Lower leg skin (tissue), 4 donors: ENCODE data around the gene TCAIM. TPM values are rescaled to one million over a fixed set of nuclear protein-coding genes. Genes with fewer than 3 reads are reported as not detected.
"Not testable (repeated sequence)": the region's sequence is repeated elsewhere in the genome, so short reads cannot be mapped to it uniquely, and the experiment has no call there.

Source experiments
- DNase-seq, 2 donors: peaks; one replicate each; pipeline ENCODE4 v3.0.0-alpha.2; 2019; ENCODE audit warnings: low spot score in 2 of 2
- H3K4me3 ChIP-seq: fragments of 200-600 bp; sonication (generic); 2 replicates; pipeline ENCODE4 v1.5.1; 2017; ENCODE audit warnings: mild to moderate bottlenecking, low read depth; ENCODE audit not compliant: poor library complexity, severe bottlenecking
- POLR2A ChIP-seq, 2 donors: fragments of 450-650 bp; IDR thresholded peaks; one replicate each; pipeline ENCODE4 v1.6.1; 2016 to 2017; ENCODE audit warnings: antibody characterized with exemption in 2 of 2, mild to moderate bottlenecking in 1 of 2, moderate library complexity in 1 of 2
- WGBS, 2 donors: methylation state at CpG; one replicate each; pipeline ENCODE4 v1.1.5; 2018; 5-methylcytosine and 5-hydroxymethylcytosine counted together
- intact Hi-C: fragments of 100-400 bp; cut with DNase I; formaldehyde crosslinking; loops from one replicate; pipeline ENCODE4 v1.15.0; 2023; ENCODE audit warnings: low total_unique reads
- total RNA-seq, 4 donors: library from RNA; depleted of rRNA; stranded (reverse); fragments of >200 nt; gene quantifications; one replicate each; pipeline ENCODE4 v1.1.0, GENCODE V29; 2016
- TF ChIP-seq, protein P1 (sequence below), 3 donors: fragments of 450-650 bp; IDR thresholded peaks; one replicate each; pipeline ENCODE4 v1.5.1; 2016; ENCODE audit warnings: antibody characterized with exemption in 3 of 3, mild to moderate bottlenecking in 3 of 3, moderate library complexity in 2 of 3

The TCAIM gene
- total RNA-seq, 4 donors from 2014 or later = 16.6 to 20.0 (median 18.5) TPM

DNA sequence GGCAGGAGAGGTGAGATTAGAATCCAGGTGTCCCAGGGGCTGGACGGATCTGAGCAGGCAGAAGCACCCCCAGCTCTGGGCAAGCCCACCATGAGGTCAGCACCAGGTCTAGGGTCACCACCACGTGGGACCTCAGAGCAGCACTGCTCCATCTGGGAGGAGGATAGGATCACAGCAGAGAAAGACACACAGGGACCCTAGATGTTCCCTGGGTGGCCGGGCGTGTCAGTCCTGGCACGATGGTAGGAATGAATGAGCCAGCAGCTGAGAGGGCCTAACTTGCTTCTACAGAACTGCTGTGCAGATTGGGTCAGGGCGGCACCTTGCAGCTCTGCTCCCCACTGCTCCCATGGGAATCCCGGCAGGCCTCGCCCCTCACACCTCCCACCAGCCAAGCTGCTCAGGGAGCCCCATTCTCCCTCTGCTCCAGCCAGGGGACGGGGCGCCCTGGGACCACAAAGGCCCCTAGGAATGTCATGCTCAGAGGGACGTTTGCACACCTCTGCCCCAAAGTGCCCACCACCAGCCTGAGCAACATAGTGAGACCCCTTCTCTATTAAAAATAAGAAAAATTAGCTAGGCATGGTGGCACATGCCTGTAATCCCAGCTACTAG, 72.6 kb downstream of the TCAIM start:
- peak in 1 of 2 donors; percentile 79 for DNase-seq
- 68 to 77% methylated on average over 11 of the region's 11 CpGs for WGBS, 2 donors
- no peak overlapping the region for H3K4me3 ChIP-seq
- TF ChIP-seq, protein P1, sequence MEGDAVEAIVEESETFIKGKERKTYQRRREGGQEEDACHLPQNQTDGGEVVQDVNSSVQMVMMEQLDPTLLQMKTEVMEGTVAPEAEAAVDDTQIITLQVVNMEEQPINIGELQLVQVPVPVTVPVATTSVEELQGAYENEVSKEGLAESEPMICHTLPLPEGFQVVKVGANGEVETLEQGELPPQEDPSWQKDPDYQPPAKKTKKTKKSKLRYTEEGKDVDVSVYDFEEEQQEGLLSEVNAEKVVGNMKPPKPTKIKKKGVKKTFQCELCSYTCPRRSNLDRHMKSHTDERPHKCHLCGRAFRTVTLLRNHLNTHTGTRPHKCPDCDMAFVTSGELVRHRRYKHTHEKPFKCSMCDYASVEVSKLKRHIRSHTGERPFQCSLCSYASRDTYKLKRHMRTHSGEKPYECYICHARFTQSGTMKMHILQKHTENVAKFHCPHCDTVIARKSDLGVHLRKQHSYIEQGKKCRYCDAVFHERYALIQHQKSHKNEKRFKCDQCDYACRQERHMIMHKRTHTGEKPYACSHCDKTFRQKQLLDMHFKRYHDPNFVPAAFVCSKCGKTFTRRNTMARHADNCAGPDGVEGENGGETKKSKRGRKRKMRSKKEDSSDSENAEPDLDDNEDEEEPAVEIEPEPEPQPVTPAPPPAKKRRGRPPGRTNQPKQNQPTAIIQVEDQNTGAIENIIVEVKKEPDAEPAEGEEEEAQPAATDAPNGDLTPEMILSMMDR (IDR thresholded peaks at IDR 0.05) = no peak
- no peak for TF ChIP-seq POLR2A (IDR thresholded peaks at IDR 0.05)
- intact Hi-C loops = no loop called here

DNA sequence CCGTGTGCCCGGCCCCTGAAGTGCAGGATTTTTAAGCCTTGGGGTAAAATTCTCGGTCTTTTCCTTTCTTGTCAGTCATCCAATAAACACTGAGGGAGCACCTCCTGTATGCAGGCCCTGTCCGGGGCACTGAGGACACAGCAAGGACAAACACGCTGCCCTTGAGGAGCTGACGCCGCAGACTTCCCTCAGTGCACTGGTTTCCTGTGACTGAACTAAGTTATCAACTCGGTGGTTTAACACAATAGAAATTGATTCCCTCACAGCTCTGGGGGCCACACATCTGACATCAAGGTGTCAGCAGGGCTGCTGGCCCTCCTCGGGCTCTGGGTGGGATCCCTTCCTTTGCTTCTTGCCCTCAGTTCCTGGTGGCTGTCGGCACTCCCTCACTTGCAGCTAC, 73.8 kb downstream of the TCAIM start:
- 74 to 78% methylated on average over 10 of the region's 10 CpGs for WGBS, 2 donors
- H3K4me3 ChIP-seq = no peak overlapping the region
- TF ChIP-seq POLR2A (IDR thresholded peaks at IDR 0.05) = no peak
- TF ChIP-seq, protein P1 (IDR thresholded peaks at IDR 0.05) = no peak
- intact Hi-C loops = no loop called here
- DNase-seq = no peak

DNA sequence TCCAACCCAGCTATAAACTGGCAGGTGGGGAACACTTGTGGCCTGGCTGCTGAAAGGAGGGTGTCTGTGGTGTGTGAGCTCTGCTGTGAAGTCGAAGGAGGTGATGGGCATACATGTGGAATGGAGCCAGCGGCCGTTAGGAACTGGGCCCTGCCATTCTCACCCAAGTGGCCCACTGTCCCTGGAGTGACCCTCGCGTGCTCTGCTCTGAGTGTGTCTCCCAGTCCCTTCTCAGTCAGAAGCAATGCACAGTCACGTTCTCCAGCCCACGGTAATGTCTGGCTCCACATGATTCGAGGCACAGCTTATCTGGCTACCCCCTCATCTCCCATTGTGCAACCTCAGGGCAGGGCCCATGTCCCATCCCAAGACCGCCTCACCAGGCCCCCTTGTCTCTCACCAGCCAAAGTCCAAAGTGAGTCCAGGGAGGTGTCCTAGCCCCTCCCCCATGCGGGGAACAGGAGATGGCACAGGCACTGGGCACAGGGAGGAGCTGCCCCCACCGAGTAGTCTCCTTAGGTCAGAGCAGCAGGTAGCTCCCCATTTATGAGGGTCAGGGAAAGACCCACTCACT, 76.0 kb downstream of the TCAIM start:
- no peak for TF ChIP-seq POLR2A (IDR thresholded peaks at IDR 0.05)
- TF ChIP-seq, protein P1 (IDR thresholded peaks at IDR 0.05) = no peak
- WGBS, 2 donors = 85 to 87% methylated on average over 9 to 11 of the region's 11 CpGs
- DNase-seq = no peak
- intact Hi-C loops = no loop called here
- H3K4me3 ChIP-seq = no peak overlapping the region

DNA sequence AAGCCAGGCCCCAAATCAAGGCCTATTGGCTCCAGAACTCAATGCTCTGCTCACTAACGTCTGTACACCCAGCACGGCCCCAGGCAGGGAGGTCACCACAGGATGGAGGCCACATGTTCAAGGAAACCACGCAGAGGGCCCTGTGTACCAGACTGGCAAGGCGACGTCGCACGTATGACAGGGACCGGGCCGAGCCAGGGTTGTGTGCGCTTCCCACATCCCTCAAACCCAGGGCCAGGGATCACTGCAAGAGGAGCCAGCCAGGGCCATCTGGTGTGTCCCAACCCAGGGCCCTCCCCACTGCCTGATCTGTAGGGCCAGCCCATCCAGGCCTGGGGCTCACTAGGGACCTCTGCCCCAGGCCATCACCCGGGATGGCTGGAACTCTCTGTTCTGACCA, 76.9 kb downstream of the TCAIM start:
- TF ChIP-seq POLR2A (IDR thresholded peaks at IDR 0.05) = no peak
- TF ChIP-seq, protein P1 (IDR thresholded peaks at IDR 0.05) = no peak
- 86 to 89% methylated on average over 11 of the region's 11 CpGs for WGBS, 2 donors
- H3K4me3 ChIP-seq = no peak overlapping the region
- intact Hi-C loops = no loop called here
- no peak for DNase-seq

DNA sequence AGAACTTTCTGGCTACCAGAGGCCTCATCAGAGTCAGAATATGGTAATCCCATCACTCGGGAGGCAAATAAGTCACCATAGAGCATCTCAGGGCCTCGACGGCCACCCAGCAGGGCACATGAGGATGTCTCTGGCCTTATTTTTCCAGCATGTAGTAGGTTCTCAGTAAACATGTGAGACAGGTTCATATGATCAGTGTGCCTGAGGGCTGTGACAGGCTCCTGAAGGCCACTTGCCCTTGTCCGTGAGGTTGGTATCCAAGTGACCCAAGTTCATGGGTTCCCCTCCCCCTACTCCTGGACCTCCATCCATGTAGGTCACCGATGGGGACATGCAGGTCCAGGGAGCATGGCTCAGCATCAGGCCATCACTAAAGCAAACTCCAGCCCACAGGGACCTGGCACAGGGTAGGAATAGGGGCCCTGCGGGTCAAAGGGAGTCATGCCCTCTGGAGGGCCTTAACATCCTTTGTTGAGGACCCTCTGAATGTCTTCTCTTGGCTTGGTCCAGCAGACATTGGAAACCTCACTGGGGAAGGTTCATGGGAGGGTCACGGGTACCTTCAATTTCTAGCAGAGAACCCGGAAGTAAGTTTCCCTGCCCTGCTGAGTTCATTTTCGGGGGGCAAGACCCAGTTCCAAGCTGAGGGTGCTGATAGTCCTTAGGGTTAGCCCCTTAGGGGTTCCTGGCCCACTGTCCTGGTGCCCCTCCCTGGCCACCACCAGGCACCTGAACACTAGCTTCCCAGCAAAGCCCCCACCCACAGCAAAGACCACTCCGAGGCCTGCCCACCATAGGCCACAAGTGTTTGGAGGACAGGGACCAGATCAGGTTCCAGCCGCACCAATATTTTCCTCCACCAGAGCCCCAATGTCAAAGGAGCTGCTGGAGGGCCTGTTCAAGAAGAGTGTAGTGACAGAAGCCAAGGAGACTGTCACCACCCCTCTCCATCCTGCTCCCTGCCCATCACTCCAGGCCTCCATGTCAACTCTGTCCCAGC, 77.8 kb downstream of the TCAIM start:
- intact Hi-C loops = no loop called here
- WGBS, 2 donors = 91 to 94% methylated on average over 10 to 11 of the region's 11 CpGs
- peak in 1 of 2 donors; percentile 8 for DNase-seq
- TF ChIP-seq, protein P1 (IDR thresholded peaks at IDR 0.05) = no peak
- no peak for TF ChIP-seq POLR2A (IDR thresholded peaks at IDR 0.05)
- H3K4me3 ChIP-seq = no peak overlapping the region

DNA sequence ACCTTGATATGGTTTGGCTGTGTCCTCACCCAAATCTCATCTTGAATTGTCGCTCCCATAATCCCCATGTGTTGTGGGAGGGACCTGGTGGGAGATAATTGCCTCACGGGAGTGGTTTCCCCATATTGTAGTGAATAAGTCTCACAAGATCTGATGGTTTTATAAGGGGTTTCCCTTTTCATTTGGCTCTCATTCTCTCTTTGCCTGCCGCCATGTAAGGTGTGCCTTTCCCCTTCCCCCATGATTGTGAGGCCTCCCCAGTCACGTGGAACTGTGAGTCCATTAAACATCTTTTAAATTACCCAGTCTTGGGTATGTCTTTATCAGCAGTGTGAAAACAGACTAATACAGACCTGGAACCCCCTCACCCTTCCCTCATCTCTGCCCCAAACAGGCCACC, 79.6 kb downstream of the TCAIM start:
- DNase-seq, H3K4me3 ChIP-seq, intact Hi-C loops: not testable (repeated sequence)
- WGBS, 2 donors = 80 to 85% methylated on average over 4 of the region's 4 CpGs
